Measurements from ENCODE around the gene DBP.
"Not testable (repeated sequence)": the region's sequence is repeated elsewhere in the genome, so short reads cannot be mapped to it uniquely, and the experiment has no call there.

The DBP gene

GRCh38 chr19:48665786-48666185, 28.6 kb upstream of the DBP start:
- DNase-seq (ENCODE audit: low read depth), result no peak

GRCh38 chr19:48664476-48664875, 27.3 kb upstream of the DBP start:
- DNase-seq (ENCODE audit: low read depth), result no peak

DNA sequence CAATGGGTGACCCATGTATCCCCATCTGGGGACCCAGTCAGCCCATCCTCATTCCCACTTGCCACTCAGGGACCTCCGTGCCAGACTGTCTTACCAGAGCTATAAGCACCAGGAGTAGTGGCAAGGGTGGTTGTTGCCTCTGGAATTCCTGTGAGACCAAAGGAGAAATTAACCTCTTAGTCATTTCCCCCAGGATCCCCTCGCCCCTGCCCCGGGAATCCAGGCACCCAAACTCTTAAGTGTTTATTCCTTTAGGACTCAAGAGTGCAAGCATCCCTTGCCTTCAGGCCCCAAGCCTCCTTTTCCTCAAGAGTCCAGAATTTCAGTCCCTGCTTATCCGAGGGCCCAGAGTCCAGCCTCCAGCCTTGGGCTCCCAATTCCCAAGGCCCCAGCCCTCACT, 26.5 kb upstream of the DBP start:
- no peak for DNase-seq (ENCODE audit: low read depth)

GRCh38 chr19:48661711-48662090, 24.5 kb upstream of the DBP start:
- DNase-seq (ENCODE audit: low read depth), result no peak

DNA sequence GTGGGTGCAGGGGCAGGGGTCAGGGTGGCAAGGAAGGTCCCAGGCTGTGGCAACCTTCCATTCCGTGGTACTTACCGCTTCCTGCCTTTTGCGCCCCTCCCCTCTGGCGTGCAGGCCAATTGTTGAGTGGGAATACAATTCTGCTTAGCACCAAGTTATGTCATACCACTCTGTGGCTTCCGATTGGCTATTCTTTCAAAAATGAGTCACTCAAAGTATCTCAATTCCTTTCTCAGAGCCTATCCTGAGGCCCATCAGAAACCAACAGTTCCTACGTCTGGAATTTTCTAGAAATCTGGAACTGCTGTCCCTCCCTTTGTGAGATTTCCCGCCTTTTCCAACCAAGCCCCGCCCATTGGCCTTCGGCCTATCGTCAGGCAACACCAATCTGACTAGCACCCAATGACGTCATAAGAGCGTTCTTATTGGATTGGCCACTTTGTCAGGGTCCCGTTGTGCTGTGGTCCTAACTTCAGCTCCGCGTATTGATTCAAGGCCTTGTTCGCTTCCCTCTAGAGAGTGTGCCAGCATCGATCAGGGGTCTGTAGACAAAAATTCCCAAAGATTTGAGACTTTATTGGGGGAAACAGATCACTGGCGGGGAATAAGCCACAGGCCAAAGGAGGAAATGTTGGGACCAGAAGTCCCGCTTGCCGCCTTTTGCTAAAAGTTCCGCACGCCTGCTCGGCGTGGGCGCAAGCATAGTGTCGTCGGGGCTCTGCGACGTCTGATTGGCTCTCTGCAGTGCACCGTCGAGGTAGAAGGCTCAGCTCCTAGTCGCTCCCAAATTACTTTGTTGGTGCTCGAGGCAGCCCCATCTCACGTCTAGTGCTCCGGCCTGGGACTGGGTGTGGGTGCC, 23.9 kb upstream of the DBP start:
- peak; percentile 80 for DNase-seq (ENCODE audit: low read depth)

DNA sequence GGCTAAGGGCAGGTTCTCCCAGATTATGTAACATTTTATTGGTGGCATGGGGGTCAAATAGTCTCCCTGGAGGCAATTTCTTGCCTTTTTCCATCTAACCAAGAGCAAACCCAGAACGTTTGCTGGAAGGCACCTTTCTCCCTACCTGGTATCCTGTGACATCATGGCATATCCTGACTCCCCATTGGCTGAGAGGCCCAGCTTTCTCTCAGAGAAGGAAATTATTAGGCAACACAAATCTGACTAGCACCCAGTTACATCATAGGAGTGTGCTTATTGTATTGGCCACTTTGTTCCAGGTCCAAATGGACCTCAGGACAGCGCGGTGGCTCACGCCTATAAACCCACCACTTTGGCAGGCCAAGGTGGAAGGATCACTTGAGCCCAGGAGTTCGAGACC, 22.6 kb upstream of the DBP start:
- no peak for DNase-seq (ENCODE audit: low read depth)

DNA sequence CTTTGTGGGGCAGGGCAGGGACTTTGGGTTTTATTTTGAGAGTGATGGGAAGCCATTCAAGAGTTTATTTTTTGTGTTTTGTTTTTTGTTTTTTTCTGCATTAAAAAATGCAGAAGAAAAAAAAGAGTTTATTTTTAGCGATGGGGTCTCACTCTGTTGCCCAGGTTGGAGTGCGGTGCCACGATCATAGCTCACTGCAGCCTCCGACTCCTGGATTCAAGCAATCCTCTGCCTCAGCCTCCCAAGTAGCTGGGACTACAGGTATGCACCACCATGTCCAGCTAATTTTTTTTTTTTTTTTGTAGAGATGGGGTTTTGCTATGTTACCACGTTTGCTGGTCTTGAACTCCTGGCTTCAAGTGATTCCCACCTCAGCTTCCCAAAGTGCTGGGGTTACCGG, 21.3 kb upstream of the DBP start:
- DNase-seq (ENCODE audit: low read depth), result no peak

DNA sequence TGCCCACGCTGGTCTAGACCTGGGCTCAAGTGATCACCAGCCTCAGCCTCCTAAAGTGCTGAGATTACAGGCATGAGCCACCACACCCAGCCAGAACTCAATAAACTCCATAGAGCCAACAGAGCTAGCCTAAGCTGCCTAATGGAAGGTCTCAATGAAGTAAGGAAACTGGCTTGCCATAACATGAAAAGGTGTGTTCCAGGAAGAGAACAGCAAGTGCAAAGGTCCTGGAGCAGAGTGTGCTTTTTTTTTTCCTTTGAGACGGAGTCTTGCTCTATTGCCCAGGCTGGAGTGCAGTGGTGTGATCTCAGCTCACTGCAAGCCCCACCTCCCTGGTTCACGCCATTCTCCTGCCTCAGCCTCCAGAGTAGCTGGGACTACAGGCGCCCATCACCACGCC, 20.6 kb upstream of the DBP start:
- not testable (repeated sequence) for DNase-seq (ENCODE audit: low read depth)

- no peak for DNase-seq (ENCODE audit: low read depth)
Observed at GRCh38 chr19:48656840-48657474, 19.8 kb upstream of the DBP start.

DNA sequence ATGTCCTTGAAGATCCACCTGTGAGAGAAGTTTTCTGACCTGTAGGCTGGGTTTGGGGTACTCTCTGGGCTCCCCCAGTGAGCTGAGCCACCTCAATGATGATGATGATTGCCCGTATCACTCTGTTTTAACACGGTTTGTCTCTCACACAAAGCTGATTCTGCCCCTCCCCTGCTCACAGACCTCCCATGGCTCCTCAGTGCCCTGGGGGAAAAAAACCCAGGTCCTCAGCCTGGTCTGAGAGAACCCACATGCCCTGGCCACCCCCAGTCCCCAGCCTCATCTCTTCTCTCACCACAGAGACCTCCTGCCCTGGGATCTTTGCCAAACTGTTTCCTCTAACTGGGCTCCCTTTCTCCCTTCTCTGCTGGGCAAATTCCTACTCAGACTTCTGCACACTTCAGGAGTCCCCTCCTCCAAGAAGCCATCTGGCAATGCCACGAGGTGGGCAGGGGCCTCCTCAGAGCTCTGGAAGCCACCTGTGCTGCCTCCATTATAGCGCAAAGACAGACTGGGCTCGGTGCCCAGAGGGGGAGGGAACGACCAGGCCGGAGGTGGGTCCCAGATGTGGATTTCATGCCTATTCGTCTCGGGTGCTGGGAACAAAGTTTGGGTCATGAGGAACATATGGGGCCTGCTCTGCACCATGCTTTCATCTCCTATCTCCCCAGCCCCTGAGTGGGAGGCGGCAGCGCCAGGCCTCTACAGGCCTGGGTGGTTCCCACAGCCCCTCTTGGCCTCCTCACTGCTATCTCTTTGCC, 17.3 kb upstream of the DBP start:
- no peak for DNase-seq (ENCODE audit: low read depth)

- DNase-seq (ENCODE audit: low read depth), result no peak
Observed at GRCh38 chr19:48651683-48652048, 14.5 kb upstream of the DBP start.

- DNase-seq (ENCODE audit: low read depth), result no peak
Observed at GRCh38 chr19:48650974-48651682, 13.9 kb upstream of the DBP start.

DNA sequence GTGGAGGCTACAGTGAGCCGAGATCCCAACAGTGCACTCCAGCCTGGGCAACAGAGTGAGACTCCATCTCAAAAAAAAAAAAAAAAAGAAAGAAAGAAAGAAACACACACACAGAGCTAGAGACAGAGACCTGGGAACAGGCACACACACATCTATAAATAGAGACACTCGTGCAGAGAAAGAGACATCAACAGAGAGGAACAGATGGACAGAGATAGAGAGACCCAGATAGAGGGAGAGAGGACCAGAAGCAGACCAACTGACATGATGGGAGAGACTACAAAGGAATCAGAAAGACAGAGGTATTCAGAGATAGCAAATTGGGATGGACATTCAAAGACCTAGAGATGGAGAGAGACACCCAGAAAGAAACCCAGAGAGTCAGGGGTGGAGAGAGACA, 11.0 kb upstream of the DBP start:
- no peak for DNase-seq (ENCODE audit: low read depth)

GRCh38 chr19:48646722-48647216, 9.6 kb upstream of the DBP start:
- no peak for DNase-seq (ENCODE audit: low read depth)

DNA sequence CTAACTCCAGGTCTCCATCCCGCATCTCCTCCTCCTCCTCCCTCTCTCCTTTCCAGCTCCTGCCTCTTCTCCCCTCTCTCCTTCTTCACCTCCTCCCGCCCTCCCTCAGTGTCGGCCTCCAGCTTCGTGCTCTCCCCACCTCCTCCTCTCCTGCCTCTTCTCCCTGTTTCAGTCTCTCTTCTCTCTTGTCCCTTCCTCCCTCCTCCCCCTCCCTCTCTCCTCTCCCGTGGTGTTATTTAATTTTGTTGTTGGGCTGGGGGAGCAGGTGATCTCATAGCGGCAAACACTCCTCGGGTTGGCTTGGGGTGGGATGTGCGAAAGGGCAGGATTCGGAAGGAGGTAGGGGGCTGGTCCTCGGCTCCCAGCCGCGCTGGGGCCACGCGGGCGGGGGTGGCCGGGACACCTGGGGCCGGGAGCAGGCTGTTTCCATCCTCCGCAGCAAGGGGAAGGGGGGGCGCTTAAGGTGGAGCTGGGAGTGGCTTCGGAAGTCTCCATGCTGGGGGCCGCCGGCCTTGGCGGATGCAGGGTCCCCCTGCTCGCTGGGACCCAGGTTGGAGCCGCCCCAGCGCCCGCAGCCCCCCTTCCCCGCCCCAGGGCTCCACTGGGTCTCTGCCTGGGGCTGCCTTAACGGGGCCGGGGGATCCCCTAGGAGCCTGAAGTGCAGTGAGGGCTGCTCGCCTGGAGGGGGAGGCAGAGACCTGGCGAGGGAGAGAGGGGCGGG, 9.0 kb upstream of the DBP start, which contains the start of gene CA11:
CA11 (minus strand) TSS at position 187 of the 721 bp plus-strand sequence. CDS start 555 bp downstream, outside the sequence.
- DNase-seq (ENCODE audit: low read depth), result peak; percentile 86

GRCh38 chr19:48645620-48646000, 8.4 kb upstream of the DBP start:
- DNase-seq (ENCODE audit: low read depth), result no peak

DNA sequence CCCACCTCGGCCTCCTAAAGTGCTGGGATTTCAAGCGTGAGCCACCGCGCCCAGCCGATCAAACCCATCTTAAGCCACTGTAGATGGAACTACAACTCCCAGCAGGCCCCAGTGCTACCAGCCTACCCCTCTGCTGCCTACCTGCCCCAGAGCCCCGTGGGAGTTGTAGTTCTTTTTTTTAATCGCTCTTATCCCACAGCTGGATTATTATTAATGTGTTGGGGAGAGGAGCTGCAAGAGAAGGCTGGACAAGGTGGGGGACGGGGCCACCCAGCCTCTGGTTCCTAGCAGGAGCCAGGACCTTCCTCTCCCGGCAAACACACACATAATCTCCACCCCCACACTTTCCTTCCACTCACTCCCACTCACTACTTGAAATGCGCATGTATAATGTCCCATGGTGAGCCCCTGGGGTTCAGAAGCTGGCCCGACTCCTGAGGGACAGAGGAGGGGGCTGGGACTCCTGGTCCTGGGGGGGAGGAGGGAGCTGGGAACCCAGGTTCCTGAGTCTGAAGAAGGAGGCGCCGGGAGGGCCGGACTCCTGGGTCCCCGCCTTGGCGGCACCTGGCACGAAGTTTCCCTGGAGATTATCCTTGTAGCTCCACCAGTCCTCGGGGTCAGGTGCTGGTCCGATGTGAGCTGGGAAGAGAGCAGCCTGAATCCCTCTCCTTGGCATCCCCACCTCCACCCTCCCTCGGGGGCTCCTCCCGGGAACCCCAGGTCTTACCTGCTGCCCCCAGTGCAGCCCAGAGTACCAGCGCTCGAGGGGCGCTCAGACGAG, 7.8 kb upstream of the DBP start:
- peak; percentile 66 for DNase-seq (ENCODE audit: low read depth)

DNA sequence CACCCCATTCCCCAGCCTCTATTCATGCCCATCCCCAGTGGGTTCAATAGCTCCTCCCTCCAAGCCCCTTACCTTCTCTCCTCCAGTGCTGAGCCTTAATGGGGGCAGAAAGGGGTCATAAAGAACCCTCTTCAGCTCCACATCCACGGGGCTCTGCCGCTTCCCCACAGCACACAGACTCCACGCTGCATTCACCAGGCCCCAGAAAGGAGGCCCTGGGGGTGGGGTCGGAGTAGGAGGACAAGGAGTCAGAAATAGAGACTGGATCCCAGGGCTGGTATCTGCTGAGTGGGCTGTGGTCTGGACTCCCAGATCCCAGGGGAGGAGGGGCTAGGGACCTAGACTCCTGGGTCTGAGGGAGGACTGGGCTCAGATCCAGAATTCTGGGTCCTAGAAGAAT, 7.2 kb upstream of the DBP start:
- no peak for DNase-seq (ENCODE audit: low read depth)

DNA sequence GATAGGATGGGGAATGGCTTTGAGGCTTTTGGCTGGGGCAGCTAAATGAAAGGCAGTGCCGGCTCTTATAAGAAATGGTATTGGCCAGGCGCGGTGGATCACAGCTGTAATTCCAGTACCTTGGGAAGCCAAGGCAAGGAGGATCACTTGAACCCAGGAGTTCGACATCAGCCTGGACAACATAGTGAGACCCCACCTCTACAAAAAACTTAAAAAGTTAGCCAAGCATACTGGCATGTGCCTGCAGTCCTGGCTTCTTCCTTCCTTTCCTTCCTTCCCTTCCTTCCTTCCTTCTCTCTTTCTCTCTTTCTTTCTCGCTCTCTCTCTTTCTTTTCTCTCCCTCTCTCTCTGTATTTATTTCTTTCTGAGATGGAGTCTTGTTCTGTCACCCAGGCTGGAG, 5.7 kb upstream of the DBP start:
- no peak for DNase-seq (ENCODE audit: low read depth)

DNA sequence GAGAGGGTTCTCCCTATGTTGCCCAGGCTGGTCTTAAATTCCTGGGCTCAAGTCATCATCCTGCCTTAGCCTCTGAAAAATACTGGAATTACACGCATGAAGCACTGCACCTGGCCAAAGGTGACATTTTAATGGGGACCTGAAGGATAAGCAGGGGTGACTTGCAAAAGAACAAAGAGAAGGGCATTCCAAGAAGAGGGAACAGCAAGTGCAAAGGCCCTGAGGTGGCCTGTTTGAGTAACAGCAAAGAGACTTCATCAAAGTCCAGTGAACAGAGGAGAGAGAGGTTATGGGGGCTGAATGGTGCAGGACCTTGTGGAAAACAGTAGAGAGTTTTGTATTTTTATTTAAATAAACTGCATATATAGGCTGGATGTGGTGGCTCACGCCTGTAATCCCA, 4.7 kb upstream of the DBP start:
- DNase-seq (ENCODE audit: low read depth), result no peak

Measured in activated T-cell treated with anti-CD3 and anti-CD28 coated beads for 24 hours (primary cell).